A673 (cell line): Measurements from ENCODE around the gene UBE2E1. TPM values are rescaled to one million over a fixed set of nuclear protein-coding genes. Genes with fewer than 3 reads are reported as not detected.

Experiments used
- BruUV-seq: library from RNA; stranded (reverse); fragments of 400-500 nt; replicated peaks from 2 replicates; lab custom pipeline; 2021; lab: Mats Ljungman, UMichigan
- CTCF ChIA-PET: fragments of 300-600 bp; sonication (Branson Sonifier 250); formaldehyde crosslinking; loops from one replicate; lab custom pipeline; 2022; ENCODE audit warnings: antibody characterized with exemption; lab: Charles Lee
- POLR2A ChIA-PET: fragments of 300-600 bp; sonication (Branson Sonifier 250); formaldehyde crosslinking; loops from one replicate; lab custom pipeline; 2022; ENCODE audit warnings: antibody characterized with exemption; ENCODE audit not compliant: low non-redundant PET; lab: Charles Lee
- DNase-seq: peaks from one replicate; pipeline ENCODE4 v3.0.0-alpha.2; 2015; ENCODE audit warnings: low spot score
- H3K27ac ChIP-seq: fragments of 200-600 bp; sonication (generic); 2 replicates; pipeline ENCODE4 v1.5.1; 2016; ENCODE audit warnings: mixed run types, low read depth, mild to moderate bottlenecking, mixed read lengths, antibody characterized with exemption, low read length; ENCODE audit not compliant: poor library complexity, severe bottlenecking
- H3K27me3 ChIP-seq: fragments of 200-600 bp; sonication (generic); replicated peaks from 2 replicates; pipeline ENCODE4 v1.6.1; 2017; ENCODE audit warnings: mixed run types, low read depth, mild to moderate bottlenecking, mixed read lengths, antibody characterized with exemption, low read length; ENCODE audit not compliant: insufficient read depth, poor library complexity
- H3K36me3 ChIP-seq: fragments of 200-600 bp; sonication (generic); 2 replicates; pipeline ENCODE4 v1.6.1; 2016; ENCODE audit warnings: mixed run types, mild to moderate bottlenecking, mixed read lengths, antibody characterized with exemption, low read length; ENCODE audit not compliant: insufficient read depth, poor library complexity, severe bottlenecking
- H3K4me1 ChIP-seq: fragments of 200-600 bp; sonication (generic); 2 replicates; pipeline ENCODE4 v1.6.1; 2017; ENCODE audit warnings: mixed run types, mild to moderate bottlenecking, mixed read lengths, antibody characterized with exemption, low read length; ENCODE audit not compliant: insufficient read depth, poor library complexity, severe bottlenecking
- H3K4me3 ChIP-seq: fragments of 200-600 bp; sonication (generic); 2 replicates; pipeline ENCODE4 v1.5.1; 2016; ENCODE audit warnings: low read depth, mixed run types, mild to moderate bottlenecking, mixed read lengths, low read length; ENCODE audit not compliant: poor library complexity, severe bottlenecking
- H3K9me3 ChIP-seq: fragments of 200-600 bp; sonication (generic); 2 replicates; pipeline ENCODE4 v1.6.1; 2016; ENCODE audit warnings: mixed run types, low read depth, mild to moderate bottlenecking, mixed read lengths, antibody characterized with exemption, low read length; ENCODE audit not compliant: poor library complexity, severe bottlenecking
- CTCF ChIP-seq: fragments of 300-800, 200-600 bp; sonication (generic); conservative IDR thresholded peaks from 2 replicates; pipeline ENCODE4 v1.5.1; 2017; ENCODE audit warnings: low read depth, mild to moderate bottlenecking, antibody characterized with exemption, low read length, moderate library complexity, mixed read lengths
- EZH2 ChIP-seq: fragments of 200-600 bp; sonication (generic); IDR thresholded peaks from 2 replicates; pipeline ENCODE4 v1.6.1; 2017; ENCODE audit warnings: borderline replicate concordance, low read depth, mild to moderate bottlenecking, mixed read lengths, antibody characterized with exemption, low read length; ENCODE audit not compliant: poor library complexity, severe bottlenecking
- intact Hi-C: fragments of 100-400 bp; cut with micrococcal nuclease; formaldehyde crosslinking; loops from one replicate; pipeline ENCODE4 v1.10.0; 2022; ENCODE audit not compliant: unreplicated experiment
- total RNA-seq: library from RNA; stranded (reverse); gene quantifications from 2 replicates; pipeline ENCODE4 v1.2.3, GENCODE V29; 2021

UBE2E1 gene
- total RNA-seq, 1 experiment from 2014 or later: 144 TPM

GRCh38 chr3:23791678-23792077 lies 14.1 kb upstream of the UBE2E1 start:
- intact Hi-C loops: no loop called here
- Histone ChIP-seq H3K27me3 (no peaks in the 10 kb centered on the region), H3K4me3 (no peak overlapping the region), H3K27ac (no peak overlapping the region), H3K9me3 (no peaks in the 10 kb centered on the region), H3K36me3 (no peaks in the 10 kb centered on the region), H3K4me1 (no peaks in the 10 kb centered on the region)
- no peak for DNase-seq
- POLR2A ChIA-PET: no interaction called here
- TF ChIP-seq CTCF: no peak
- BruUV-seq: no TSS peak
- CTCF ChIA-PET: no interaction called here

DNA sequence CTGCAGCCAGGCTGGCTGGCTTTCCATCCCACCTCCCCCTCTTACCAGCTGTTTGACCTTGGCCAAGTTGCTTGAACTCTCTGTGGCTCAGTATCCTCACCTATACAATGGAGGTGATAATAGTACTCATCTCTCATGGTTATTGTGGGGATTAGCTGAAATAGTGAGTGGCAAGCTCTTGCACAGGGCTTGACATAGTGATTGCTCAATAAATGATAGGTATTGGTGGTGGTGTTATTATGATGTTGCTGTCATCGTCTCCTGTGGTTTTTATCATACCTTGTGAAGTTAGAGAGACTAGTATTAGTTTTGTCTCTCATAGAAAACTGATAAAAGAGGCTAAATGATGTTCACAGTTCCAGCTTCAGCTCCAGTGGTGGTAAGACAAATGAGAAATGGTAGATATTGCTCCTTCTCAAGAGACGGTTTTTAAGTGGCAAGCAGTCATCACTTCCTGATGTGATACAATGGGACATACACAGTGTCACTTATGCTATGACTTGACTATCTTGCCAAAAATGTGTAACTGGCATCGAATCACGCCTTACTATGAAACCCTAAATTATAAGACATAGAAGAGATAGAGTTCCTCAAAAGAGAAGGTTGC lies 12.1 kb upstream of the UBE2E1 start:
- Histone ChIP-seq H3K27me3 (no peaks in the 10 kb centered on the region), H3K27ac (no peak overlapping the region), H3K9me3 (no peaks in the 10 kb centered on the region), H3K4me1 (no peaks in the 10 kb centered on the region), H3K36me3 (no peaks in the 10 kb centered on the region), H3K4me3 (no peak overlapping the region)
- no peak for DNase-seq
- ChIA-PET POLR2A (no interaction called here), CTCF (no interaction called here)
- TF ChIP-seq EZH2 (no peak), CTCF (no peak)
- intact Hi-C loops: no loop called here
- no TSS peak for BruUV-seq

- Histone ChIP-seq H3K27me3 (no peaks in the 10 kb centered on the region), H3K4me3 (no peak overlapping the region), H3K9me3 (no peaks in the 10 kb centered on the region), H3K4me1 (no peaks in the 10 kb centered on the region), H3K27ac (no peak overlapping the region), H3K36me3 (no peaks in the 10 kb centered on the region)
- intact Hi-C loops: no loop called here
- TF ChIP-seq EZH2 (no peak), CTCF (no peak)
- ChIA-PET CTCF (no interaction called here), POLR2A (no interaction called here)
- BruUV-seq: no TSS peak
- DNase-seq: no peak
Observed at GRCh38 chr3:23795096-23795495, 10.7 kb upstream of the UBE2E1 start.
